ENCODE results near the gene ZNF778.
"Not testable (repeated sequence)": the region's sequence is repeated elsewhere in the genome, so short reads cannot be mapped to it uniquely, and the experiment has no call there.

Gene ZNF778

DNA sequence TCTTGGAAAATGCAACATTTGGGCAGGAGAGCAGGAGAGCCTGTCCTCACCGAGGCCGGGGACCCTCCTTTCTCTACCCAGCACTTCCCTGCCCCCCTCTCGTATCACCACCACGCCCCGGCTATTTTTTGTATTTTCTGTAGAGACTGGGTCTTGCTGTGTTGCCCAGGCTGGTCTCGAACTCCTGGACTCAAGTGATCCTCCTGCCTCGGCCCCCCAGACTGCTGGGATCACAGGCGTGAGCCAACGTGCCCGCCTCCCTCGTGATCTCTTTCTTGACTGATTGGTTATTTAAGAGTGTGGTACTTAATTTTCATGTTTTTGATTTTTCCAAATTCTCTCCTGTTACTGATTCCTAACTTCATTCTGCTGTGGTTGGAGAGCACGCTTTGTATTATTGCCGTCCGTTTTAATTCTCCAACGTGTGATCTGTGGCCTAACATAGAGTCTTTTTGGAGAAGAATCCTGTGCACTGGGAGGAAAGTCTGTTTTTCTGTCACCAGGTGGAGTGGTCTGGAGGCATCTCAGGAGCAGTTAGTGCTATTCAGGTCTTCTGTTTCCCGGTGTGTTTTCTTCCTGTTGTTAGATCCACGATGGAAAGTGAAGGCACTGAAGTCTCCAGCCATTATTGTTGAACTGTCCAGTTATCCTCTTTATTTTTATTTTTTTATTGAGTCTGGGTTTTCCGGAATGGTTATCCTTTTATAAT lies 40.4 kb downstream of the ZNF778 start:
- FAIRE-seq: no peak

DNA sequence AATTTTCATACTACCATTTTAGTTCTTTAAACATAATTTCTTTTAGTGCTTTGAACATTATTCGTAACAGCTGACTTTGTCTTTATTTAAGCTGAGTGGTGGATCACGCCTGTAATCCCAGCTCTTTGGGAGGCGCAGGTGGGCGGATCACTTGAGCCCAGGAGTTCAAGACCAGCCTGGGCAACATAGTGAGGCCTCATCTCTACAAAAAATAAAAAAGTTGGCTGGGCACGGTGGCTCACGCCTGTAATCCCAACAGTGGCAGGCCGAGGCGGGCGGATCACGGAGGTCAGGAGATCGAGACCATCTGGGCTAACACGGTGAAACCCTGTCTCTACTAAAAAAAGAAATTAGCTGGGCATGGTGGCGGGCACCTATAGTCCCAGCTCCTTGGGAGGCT lies 42.4 kb downstream of the ZNF778 start:
- FAIRE-seq: not testable (repeated sequence)

DNA sequence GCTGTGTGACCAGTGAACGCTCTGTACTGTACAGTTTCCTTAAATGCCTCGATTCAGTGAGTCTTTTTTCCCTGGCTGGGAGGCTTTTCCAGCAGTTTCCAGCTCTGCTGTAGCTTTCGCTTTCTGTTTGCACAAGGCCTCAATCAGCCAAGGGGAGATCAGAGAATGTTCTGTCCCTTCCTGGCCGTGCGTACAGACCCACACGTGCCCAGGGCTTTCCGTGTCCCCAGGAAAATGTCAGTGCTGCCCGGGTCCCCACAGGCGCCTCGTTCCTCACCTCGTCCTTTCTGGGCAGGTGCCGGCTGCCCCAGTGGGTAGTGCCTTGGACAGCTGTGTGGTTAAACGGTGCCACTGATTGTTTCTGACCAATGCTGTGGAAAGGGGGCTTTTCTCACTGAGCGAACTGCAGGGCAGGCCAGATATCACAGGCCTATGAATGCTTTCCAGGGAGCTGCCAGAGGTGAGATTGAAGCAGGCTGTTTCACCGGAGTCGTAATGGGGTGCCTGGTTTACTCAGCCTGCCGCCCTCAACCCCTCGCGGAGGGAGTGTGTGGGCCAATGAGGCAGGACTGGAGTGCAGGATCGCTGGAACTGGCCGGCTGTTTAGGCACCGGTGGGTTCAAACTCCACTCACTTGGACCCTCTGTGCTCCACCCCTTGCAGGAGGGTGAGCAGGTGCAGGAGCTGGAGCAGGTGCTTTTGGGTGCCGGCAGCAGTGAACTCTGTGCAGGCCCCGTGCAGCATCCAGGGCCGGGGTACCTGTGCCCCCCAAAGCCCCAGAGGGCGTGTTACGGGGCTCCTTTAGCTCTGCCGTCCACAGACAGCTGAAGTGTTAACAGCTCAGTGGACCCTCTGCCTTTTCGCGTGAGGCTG lies 44.4 kb downstream of the ZNF778 start:
- no peak for FAIRE-seq

DNA sequence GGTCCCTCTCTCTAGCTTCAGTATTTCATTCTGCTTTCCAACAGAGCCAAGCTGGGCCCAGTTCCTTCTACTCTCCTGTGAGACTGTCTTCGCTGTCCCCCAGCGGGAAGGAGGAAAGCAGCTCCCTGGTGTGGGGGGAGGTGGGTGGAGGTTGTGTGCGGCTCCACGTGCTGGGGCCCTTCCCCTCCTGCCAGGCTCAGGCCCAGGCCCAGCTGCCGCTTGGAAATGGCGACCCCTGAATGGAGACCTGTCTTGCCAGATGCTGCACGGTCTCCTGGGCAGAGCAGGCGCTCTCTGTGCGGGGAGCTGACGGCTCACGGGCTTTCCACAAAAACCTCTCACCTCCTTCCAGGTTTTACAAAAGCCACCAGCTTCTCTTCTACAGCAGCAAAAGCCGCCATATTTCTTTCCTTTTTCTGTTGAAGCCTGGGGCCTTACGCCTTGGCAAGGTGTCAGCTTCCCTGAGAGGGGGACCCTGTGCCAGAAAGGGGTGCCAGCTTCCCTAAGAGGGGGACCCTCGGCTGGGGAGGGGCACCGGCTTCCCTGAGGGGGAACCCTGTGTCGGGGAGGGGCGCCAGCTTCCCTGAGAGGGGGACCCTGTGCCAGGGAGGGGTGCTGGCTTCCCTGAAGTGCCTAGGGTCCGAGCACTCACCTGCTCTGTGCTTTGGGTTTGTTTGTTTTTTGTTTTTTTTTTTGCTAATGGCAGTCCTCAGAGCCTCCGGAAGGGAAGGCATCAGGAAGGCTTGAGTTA lies 47.5 kb downstream of the ZNF778 start:
- no peak for FAIRE-seq

DNA sequence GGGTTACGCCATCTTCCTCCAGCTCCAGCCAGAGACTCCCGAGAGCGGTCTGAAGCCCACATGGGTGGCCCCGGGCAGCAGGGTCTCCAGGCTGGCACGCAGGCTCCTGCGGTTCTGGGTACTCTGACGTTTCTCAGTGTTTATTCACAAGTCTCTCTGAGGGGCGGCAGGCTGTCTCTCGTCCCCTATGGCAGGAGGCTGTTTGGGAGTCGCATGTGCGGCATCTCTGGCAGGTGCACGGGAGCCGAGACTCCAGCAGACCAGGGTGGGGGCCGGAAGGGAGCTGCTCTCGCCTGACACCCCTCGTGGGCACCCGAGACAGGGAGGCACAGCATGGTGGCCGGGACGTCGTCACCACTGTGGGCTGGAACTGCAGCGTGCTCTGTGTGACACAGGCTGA lies 48.1 kb downstream of the ZNF778 start:
- FAIRE-seq: no peak

DNA sequence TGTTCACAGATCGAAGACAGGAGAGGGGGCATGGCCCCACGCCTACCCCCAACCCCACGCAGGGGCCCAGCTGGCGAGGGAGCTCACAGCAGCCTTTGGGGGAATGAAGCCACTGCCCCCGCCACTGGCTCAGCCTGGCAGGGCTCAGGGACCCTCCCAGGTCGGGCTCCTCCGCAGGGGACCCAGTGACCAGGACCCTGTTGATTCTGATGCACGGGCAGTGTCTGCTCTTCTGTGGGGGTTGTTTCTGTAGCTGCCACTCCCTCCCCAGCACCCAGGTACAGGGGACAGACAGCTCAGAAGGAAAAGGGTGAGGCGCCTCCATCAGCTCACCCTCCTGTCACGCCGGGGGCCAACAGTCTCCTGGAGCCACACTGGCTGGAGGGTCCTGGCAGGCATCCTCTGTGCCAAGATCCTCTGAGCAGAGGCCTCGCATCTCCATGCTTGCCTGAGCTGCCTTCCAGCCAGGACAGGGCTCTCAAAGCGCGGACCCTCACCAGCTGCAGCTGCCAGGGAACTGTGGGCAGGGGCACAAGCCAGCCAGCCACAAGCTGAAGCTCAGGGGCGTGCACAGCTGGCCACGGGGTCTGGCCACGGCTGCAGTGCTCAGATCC lies 49.1 kb downstream of the ZNF778 start:
- FAIRE-seq: no peak

DNA sequence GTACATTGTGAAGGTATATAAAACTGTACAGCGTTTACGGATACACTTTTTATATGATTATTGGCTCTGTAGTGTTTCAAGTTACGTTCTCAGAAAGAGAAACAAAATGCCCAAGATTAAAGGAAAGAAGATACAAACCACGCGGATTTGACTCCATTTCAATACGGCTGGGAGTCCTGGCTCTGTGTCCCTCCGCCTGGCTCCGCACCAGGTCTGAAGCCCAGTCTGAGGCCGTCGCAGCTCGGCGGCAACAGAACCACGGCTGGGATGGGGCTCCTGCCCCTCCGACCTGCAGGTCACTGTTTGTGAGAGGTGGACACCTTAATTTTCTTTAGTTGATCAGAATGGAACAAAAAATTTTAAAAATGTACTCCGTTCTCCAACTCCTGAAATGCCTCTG lies 50.2 kb downstream of the ZNF778 start:
- not testable (repeated sequence) for FAIRE-seq

DNA sequence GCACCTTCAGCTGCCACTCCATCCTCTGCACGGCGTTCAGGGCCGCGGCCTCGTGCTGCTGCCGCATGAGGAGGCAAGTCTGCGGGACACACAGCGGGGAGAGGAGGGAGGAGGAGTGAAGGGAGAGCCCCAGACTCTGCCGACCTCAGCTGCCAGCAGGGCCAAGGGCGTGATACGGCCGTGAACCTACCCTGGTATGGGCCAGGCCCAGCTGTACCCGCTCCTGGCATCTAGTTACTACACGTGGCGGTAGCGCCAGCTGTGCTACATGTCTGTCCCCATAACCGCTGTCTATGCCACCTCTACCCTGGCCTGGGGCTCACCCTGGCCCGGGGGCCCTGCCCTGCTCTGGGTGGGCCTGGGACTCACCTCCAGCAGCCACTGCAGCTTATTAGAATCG lies 51.1 kb downstream of the ZNF778 start:
- no peak for FAIRE-seq

DNA sequence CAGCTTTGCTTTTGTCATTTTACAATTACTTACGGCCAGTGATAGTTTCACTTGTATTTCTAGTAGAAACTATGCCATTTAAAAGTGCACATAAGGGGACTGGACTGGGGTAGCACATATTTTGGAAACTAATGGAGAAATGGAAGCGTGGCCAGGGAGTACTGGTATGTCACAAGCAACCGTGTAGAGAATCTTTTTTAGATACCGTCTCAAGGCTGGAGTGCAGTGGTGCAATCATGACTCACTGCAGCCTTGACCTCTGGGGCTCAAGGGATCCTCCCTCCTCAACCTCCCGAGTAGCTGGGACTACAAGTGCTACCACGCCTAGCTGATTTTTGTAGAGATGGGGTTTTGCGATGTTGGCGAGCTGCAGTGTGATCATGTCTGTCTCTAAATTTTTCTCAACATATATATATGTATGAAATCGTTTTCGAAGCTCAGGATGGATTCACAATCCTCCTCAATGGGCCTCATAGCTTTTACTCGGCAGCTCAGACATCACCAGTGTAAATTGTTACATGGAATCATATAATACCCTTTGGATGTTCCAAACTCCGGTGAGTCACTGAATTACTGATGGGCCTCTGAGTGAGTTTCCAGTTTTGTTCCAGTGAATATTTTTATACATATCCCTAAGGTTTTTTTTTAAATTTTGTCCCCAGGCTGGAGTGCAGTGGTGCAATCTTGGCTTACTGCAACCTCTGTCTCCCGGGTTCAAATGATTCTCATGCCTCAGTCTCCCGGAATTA lies 51.7 kb downstream of the ZNF778 start:
- FAIRE-seq: no peak

DNA sequence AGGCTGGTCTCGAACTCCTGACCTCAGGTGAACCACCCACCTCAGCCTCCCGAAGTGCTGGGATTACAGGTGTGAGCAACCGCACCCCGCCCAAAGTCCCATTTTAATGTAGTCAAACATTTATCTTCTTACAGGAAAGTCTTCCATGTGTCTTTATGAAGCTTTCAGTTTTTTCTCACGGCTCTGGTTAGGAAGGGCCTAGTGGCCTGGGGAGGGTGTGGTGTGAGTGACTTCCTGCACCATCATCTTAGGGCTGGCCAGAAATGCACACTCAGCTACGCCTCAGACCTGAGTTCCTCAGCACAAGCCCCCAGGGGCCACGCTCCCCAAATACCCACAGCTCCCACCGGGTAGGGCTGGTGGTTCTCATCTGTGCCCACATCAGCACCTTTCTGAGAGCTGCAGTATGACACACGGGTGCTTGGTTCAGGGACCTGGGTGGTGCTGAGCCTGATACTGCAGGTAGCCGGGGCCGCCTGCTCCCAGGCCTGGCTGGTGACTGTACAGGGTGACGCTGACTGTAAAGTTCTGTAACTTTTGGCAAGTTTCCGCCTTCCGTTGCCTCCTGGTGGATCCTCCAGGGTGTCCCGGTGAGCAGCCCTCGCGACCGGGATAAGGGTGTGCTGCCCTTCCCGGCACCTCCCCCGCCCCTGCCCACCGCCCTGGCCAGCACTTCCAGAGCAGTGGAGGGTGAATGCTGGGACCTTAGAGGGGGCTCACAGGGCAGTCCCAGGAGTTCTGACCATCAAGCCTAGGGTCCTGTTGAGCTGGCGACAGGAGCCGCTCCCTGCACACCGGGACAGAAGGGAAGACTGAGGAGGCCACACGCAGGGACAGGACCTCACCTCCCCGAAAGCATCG lies 52.5 kb downstream of the ZNF778 start:
- FAIRE-seq: no peak

DNA sequence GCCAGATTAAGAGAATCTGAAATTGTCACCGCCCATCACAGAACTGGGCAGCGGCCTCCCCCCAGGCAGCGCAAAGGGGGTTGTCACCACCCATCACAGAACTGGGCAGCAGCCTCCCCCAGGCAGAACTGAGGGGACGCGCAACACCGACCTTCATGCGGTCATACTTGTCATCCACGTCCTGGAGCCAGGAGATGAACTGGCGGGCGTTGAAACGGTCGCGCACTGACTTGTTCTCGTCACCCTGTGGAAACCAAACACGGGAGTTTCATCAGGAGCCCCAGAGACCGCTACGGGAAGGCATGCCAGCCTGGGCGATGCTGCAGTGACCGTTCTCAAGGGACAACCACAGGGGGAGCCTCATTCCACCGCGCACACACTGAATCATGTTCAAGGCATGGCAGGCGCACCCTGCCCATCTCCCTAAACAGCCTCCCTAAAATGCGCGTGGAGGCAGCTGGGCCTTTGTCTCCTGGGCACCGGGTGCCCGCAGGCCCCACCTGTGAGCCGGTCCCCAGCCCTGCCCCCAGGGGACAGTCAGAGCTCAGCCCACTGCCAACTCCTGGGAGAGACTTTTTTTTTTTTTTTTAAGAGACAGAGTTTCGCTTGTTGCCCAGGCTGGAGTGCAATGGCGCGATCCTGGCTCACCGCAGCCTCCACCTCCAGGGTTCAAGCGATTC lies 53.3 kb downstream of the ZNF778 start:
- no peak for FAIRE-seq

DNA sequence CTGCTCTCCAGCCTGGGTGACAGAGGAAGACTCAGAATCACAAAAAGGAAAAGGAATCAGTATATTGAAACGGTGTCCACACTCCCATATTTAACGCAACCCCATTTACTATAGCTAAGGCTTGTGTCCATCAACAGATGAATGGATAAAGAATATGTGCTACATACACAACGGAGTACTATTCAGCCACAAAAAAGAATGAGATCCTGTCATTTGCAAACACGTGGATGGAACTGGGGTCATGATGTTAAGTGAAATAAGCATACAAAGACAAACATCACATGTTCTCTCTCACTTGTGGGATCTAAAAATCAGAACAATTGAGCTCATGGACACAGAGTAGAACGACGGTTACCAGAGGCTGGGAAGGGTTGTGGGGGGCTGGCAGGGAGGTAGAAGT lies 55.1 kb downstream of the ZNF778 start:
- no peak for FAIRE-seq

DNA sequence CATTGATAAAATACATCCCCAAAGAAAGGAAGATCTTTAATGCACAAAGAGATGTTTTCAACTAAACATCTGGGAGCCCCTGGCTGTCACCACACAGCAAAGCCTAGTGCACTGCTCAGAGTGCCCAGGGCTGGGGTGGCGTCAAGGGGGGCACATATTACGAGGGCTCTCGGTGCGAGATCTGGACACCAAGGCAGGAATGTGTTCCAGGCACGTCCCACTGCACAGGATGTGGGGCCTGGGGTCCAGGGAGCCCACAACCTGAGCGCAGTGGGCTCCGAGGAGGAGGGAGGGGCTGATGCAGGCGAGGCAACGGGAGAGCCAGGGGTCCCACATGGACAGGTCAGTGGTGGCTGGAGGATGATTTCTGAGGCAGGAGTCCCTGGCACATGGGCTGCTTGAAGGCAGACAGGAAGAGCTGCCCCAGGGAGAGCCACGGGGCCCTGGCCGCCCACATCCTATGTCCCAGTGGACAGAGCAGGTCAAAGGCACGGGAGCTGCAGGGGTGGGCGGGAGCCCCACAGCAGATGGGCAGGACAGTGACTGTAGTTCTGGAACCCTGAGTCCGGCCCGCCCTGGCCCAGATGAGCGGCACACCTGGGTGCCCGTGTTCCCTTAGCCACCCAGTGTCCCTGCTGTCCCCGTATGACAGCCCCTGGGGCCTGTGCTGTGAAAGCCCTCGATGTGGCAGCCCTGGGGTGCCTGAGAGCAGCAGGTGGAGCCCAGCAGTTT lies 56.4 kb downstream of the ZNF778 start:
- no peak for FAIRE-seq

DNA sequence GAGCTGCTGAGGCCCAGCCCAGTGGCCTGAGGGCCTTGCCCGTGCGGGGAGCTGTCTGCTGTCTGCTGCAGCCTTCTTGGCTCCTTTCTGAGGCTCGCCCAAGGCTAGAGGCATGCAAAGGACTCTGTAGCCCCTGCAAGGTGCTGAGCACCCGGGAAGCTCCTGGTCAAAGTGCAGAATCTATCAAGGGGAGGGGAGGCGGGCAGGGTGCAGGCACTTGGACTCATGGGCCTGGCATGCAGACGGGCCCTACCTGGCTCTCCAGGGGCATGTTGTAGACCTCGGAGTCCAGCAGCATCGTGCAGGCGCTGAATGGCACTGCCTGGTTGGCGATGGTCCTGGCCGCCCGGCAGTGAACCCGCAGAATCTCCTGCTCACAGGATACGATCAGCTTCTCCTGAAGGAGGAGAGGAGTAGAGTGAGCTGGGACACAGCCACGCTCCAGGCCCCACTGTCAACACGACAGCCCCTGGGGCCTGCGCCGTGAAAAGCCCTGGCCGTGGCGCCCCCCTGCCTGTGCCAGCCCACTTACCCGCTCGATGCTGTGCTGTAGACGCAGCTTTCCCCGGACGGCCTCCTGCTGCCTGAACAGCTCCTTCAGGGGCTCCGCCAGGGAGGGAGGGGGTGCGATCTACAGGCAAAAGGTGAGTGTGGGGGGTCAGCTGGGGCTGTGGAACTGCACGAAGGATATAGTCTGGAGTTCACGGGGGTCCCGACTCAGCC lies 57.2 kb downstream of the ZNF778 start:
- FAIRE-seq: no peak

DNA sequence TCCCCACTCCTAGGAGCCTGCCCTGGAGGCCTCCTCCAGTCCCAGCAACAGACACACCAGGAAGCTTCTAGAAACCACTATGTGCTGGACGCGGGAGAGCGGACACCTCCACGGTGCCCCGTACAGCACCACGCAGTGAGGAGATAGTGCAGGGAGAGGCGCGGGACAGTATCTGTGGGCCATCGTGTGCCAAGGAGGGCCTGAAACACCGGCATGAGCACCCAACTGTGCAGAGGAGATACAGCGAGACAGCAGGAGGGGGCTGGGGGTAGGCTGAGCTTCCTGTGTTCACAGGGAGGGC lies 57.7 kb downstream of the ZNF778 start:
- no peak for FAIRE-seq

DNA sequence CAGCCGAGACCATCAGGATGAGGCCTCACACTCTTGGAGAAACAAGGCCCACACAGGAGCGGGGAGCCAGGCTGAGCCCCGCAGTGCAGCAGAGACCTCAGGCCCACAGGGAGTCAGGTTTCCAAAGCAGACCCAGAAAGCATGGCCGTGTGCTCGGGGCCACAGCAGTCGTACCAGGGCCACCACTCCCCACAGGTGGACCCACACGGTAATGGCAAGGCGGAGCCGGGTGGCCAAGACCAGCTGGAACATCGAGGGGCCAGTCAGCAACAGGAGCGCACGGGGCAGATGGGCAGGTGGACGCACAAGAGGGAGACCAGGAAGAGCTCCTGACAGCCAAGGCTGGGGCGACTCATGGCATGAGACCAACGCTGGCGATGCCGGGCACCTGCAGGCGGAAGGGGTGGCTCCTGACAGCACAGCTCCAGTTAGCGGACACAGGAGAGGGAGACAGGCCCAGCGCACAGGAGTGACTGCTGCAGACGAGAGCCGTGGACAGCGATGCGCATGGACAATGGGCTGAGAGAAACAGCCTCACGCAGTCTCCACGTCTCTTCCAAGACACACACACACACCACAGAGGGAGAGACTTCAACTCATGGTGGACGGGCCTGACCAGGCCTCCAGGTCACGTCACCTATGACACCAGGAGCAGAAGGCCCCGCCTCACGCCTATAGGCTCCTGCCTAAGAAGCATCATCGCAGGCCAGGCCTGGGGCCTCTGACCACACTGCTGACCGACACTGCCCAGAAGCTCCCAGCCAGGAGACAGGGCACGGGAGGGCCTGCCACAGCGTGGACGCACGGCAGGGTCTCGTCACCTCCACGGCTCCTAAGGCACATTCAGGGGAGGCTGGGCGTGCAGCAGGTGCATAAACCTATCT lies 58.6 kb downstream of the ZNF778 start:
- FAIRE-seq: no peak

DNA sequence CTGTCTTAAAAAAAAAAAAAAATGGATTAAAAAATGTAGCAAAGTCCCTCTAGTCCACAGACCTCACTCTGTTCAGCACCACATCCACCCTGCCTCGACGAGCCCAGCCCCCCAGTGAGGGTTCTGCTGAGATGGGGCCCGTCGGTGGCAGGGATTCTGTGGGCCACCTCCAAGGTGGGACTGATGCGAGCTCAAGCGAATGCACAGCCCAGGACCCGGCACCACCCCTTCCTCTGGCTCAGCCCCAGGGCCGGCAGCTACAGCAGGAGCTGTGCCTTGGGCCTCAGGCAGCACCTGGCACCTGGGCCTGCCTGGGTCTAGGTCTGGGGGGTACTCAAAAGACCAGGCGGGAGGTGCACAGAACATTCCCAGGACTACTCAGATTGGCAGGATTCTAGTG lies 59.5 kb downstream of the ZNF778 start:
- no peak for FAIRE-seq

DNA sequence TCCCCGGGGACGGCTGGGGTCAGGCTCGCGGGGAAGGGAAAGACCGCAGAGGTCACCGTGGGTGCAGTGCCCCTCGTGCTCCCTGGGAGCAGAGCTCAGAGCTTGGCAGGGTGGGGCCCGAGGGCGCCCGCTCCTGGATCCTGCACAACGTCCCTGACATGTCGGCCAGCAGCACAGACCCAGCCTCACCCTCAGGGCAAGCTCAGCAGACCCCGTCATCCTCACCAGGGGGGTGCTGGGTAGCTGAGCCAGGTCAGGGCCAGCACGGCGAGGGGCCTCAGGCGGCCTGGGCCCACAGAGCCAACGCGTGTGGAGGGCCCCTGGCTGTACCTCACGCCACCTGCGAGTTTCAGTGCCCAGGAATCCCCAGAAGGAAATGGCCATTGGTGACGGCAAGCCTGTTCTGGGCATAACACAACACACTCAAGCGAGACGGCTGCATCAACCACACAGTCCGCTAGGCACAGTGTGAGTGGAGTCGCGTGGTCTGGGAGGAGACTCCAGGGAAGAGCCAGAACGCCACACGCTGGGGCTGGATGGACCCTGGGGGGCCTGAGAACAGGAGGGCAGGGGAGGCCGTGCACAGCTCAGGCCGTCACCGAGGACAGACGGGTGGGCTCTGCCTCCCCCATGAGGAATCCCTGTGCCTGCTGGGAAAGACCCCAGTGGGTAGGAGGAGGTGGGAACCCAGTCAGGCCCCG lies 60.3 kb downstream of the ZNF778 start:
- FAIRE-seq: no peak
